PFSK-1 (cell line): Measurements from ENCODE around the gene ADAM12.

Experiments
- FOXP2 ChIP-seq: optimal IDR thresholded peaks from 2 replicates; pipeline ENCODE3; 2011; ENCODE audit warnings: borderline replicate concordance, control low read depth, inconsistent platforms; ENCODE audit not compliant: insufficient read depth; ENCODE audit errors: extremely low read length, extremely low read depth
- POLR2AphosphoS5 ChIP-seq: IDR thresholded peaks from 2 replicates; pipeline ENCODE4 v1.6.1; 2012; ENCODE audit warnings: low read depth, mild to moderate bottlenecking, control low read depth, low read length, moderate library complexity
- SIN3A ChIP-seq: IDR thresholded peaks from 2 replicates; pipeline ENCODE4 v1.6.1; 2012; ENCODE audit warnings: mild to moderate bottlenecking, low read length, moderate library complexity, borderline replicate concordance; ENCODE audit not compliant: insufficient read depth
- TAF1 ChIP-seq: IDR thresholded peaks from 2 replicates; pipeline ENCODE4 v1.6.1; 2012; ENCODE audit warnings: low read length, control low read depth, borderline replicate concordance; ENCODE audit not compliant: insufficient read depth
- TF ChIP-seq, protein P1 (sequence below), 2 experiments: IDR thresholded peaks; 2 replicates each; pipeline versions ENCODE4 v1.6.1 to v1.8.0; 2011 to 2012; ENCODE audit warnings: low read depth in 2 of 2, low read length in 2 of 2, control low read depth in 1 of 2, inconsistent platforms in 1 of 2, mild to moderate bottlenecking in 1 of 2, moderate library complexity in 1 of 2; ENCODE audit not compliant: insufficient read depth in 1 of 2

Gene ADAM12

DNA sequence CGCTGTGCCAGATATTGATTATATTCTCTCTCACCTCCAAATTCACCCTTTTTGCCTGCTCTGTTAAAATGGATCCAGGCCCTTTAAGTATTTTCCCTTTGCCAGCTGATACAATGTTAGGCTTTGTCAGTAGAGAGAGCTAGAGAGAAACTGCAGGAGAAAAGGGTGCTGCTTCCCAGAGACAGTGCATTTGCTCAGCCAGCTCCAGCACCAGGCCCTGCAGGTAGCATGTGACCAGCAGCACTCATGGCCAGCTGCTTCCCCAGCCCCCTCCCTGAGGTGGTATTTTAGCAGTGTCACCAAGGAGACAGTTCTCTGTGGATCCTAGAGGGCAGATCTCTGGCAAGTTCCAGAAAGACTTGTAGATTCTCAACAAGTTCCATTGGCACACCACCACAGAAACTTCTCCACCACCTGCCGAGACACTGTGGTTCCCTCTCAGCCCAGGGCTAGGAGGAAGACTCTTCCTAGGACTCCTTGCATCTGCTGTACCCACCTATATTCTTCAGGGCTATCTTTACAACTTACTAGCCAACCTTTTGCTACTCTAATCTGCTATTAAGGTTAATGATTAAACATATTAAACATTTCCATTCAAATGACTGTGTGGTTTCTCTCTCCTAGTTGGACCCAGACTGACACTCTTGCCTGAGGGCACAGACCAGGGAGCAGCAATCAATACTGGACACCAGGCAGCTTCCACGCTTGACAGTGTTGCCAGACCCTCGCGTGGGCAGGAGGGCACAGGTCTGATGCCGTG, 35.6 kb upstream of the ADAM12 start:
- no peak for TF ChIP-seq TAF1
- TF ChIP-seq FOXP2: no peak
- TF ChIP-seq, protein P1, sequence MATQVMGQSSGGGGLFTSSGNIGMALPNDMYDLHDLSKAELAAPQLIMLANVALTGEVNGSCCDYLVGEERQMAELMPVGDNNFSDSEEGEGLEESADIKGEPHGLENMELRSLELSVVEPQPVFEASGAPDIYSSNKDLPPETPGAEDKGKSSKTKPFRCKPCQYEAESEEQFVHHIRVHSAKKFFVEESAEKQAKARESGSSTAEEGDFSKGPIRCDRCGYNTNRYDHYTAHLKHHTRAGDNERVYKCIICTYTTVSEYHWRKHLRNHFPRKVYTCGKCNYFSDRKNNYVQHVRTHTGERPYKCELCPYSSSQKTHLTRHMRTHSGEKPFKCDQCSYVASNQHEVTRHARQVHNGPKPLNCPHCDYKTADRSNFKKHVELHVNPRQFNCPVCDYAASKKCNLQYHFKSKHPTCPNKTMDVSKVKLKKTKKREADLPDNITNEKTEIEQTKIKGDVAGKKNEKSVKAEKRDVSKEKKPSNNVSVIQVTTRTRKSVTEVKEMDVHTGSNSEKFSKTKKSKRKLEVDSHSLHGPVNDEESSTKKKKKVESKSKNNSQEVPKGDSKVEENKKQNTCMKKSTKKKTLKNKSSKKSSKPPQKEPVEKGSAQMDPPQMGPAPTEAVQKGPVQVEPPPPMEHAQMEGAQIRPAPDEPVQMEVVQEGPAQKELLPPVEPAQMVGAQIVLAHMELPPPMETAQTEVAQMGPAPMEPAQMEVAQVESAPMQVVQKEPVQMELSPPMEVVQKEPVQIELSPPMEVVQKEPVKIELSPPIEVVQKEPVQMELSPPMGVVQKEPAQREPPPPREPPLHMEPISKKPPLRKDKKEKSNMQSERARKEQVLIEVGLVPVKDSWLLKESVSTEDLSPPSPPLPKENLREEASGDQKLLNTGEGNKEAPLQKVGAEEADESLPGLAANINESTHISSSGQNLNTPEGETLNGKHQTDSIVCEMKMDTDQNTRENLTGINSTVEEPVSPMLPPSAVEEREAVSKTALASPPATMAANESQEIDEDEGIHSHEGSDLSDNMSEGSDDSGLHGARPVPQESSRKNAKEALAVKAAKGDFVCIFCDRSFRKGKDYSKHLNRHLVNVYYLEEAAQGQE (IDR thresholded peaks at IDR 0.05; ENCODE audit: insufficient read depth in 1 of 2, low read depth in 2 of 2, low read length in 2 of 2): no peak
- TF ChIP-seq POLR2AphosphoS5: no peak
- TF ChIP-seq SIN3A: no peak

- no peak for TF ChIP-seq SIN3A
- TF ChIP-seq FOXP2: no peak
Observed at GRCh38 chr10:126422567-126422966, 34.3 kb upstream of the ADAM12 start.

- TF ChIP-seq FOXP2 (no peak), POLR2AphosphoS5 (no peak)
Observed at GRCh38 chr10:126421756-126422256, 33.5 kb upstream of the ADAM12 start.

DNA sequence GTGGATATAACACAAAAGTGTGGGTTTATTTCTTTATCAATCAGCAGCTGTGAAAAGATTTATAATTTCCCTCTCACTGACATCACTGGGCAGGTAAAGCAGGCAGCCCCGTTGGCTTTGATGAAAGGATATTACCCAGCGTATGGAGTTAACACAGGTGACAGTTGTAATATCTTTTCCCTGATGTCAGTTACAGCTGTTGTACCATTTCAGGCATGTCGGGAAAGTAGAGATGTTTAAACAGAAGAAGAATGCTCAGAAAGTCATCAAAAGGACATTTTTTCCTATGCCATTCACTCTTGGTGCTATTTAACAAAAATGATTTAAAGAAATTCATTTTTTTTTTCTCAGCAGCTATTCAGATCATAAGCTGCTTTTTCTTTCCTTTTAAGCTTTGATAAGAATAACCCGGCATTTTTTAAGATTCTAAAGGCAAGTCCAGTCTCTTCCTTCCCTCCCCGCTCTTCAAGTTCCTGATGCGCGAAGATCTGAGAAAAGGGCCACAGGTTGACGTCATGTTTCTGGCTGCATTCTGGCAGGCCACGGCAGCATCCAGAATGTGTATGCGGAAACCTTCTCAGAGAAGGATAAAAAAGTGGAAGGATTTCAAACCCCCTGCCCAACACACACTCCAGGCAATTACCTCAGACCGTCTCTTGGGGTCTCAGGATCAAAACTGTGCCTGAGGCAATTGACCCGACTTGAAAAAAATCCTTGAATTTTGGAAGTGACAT, 32.5 kb upstream of the ADAM12 start:
- TF ChIP-seq, protein P1 (IDR thresholded peaks at IDR 0.05; ENCODE audit: insufficient read depth in 1 of 2, low read depth in 2 of 2, low read length in 2 of 2): no peak
- no peak for TF ChIP-seq POLR2AphosphoS5
- no peak for TF ChIP-seq SIN3A
- no peak for TF ChIP-seq TAF1
- TF ChIP-seq FOXP2: no peak

GRCh38 chr10:126417220-126417825, 29.0 kb upstream of the ADAM12 start:
- no peak for TF ChIP-seq FOXP2
- TF ChIP-seq TAF1: no peak
- TF ChIP-seq POLR2AphosphoS5: no peak
- no peak for TF ChIP-seq SIN3A
- TF ChIP-seq, protein P1 (IDR thresholded peaks at IDR 0.05; ENCODE audit: insufficient read depth in 1 of 2, low read depth in 2 of 2, low read length in 2 of 2): no peak
